Gastroesophageal sphincter (tissue), 3 donors: ENCODE results near the gene PPM1H.

Experiments used
- CTCF ChIP-seq, 4 experiments: fragments of 200-600 bp in 2 of 4; fragments of 450-650 bp in 2 of 4; sonication (generic) in 1 of 4; IDR thresholded peaks; one replicate each; pipeline ENCODE4 v1.5.1; 2017 to 2019; ENCODE audit warnings: antibody characterized with exemption in 4 of 4, mild to moderate bottlenecking in 2 of 4, moderate library complexity in 2 of 4
- EP300 ChIP-seq: sonication (generic); formaldehyde crosslinking; IDR thresholded peaks from one replicate; pipeline ENCODE4 v1.6.1; 2017; ENCODE audit warnings: antibody characterized with exemption, mild to moderate bottlenecking
- POLR2A ChIP-seq, 2 donors: fragments of 450-650 bp; IDR thresholded peaks; one replicate each; pipeline ENCODE4 v1.6.1; 2017; ENCODE audit warnings: antibody characterized with exemption in 2 of 2, mild to moderate bottlenecking in 2 of 2, moderate library complexity in 1 of 2
- POLR2AphosphoS5 ChIP-seq: sonication (generic); formaldehyde crosslinking; IDR thresholded peaks from one replicate; pipeline ENCODE4 v1.6.1; 2017; ENCODE audit warnings: antibody characterized with exemption

GRCh38 chr12:62802984-62803383 is 132.0 kb downstream of the PPM1H start:
- TF ChIP-seq CTCF (IDR thresholded peaks at IDR 0.05) (no peak), POLR2A (IDR thresholded peaks at IDR 0.05) (no peak), POLR2AphosphoS5 (no peak), EP300 (no peak)
